H1 (cell line): ENCODE data around the gene ADCY5. TPM values are rescaled to one million over a fixed set of nuclear protein-coding genes. Genes with fewer than 3 reads are reported as not detected.

Experiments used
- CTCF ChIA-PET: fragments of 300-600 bp; sonication (Branson Sonifier 250); formaldehyde crosslinking; loops from one replicate; lab custom pipeline; 2021; ENCODE audit not compliant: partially characterized antibody; lab: Charles Lee
- POLR2A ChIA-PET: fragments of 300-600 bp; sonication (Branson Sonifier 250); formaldehyde crosslinking; loops from one replicate; lab custom pipeline; 2021; ENCODE audit warnings: inconsistent platforms; ENCODE audit not compliant: partially characterized antibody; lab: Charles Lee
- DNase-seq, 2 experiments: peaks; one replicate each; pipeline versions ENCODE4 v3.0.0 to v3.0.0-alpha.2; 2010 to 2022; ENCODE audit warnings: low spot score in 2 of 2, low read depth in 1 of 2, mixed read lengths in 1 of 2
- FAIRE-seq: peaks from 2 replicates; lab custom pipeline; 2011; peaks lifted over from hg19 to GRCh38; lab: Jason Lieb, UNC
- H2AFZ ChIP-seq: 2 replicates; pipeline ENCODE4 v1.8.1; 2012; ENCODE audit warnings: low read length, inconsistent platforms
- H2AK5ac ChIP-seq: 2 replicates; pipeline ENCODE4 v1.6.1; 2013; ENCODE audit warnings: low read depth, low read length
- H2BK120ac ChIP-seq: replicated peaks from 2 replicates; pipeline ENCODE3; 2013; ENCODE audit warnings: low read depth, low read length, inconsistent platforms
- H2BK12ac ChIP-seq: 2 replicates; pipeline ENCODE4 v1.6.1; 2013; ENCODE audit warnings: low read depth, low read length
- H2BK15ac ChIP-seq: 2 replicates; pipeline ENCODE4 v1.6.1; 2013; ENCODE audit warnings: low read length
- H2BK20ac ChIP-seq: 2 replicates; pipeline ENCODE4 v1.6.1; 2013; ENCODE audit warnings: low read length
- H2BK5ac ChIP-seq: 2 replicates; pipeline ENCODE4 v1.6.1; 2013; ENCODE audit warnings: low read depth, low read length
- H3K14ac ChIP-seq: 2 replicates; pipeline ENCODE4 v1.6.1; 2013; ENCODE audit warnings: inconsistent platforms; ENCODE audit not compliant: insufficient read length
- H3K18ac ChIP-seq: 2 replicates; pipeline ENCODE4 v1.6.1; 2013; ENCODE audit warnings: low read length; ENCODE audit errors: extremely low read depth
- H3K23ac ChIP-seq: 2 replicates; pipeline ENCODE4 v1.6.1; 2013; ENCODE audit warnings: inconsistent platforms; ENCODE audit not compliant: insufficient read length
- H3K23me2 ChIP-seq: 2 replicates; pipeline ENCODE4 v1.6.1; 2013; ENCODE audit warnings: low read depth, low read length
- H3K27ac ChIP-seq: 2 replicates; pipeline ENCODE4 v1.6.1; 2011; ENCODE audit warnings: low read depth, low read length, inconsistent platforms
- H3K27me3 ChIP-seq, 4 experiments: replicated peaks in 1 of 4; 1 replicate in 1 of 4; 2 replicates in 3 of 4; pipeline versions ENCODE4 v1.6.1 to v1.8.1; 2011 to 2013; ENCODE audit warnings: low read length in 3 of 4, mild to moderate bottlenecking in 3 of 4, inconsistent platforms in 2 of 4, mixed read lengths in 2 of 4, moderate library complexity in 1 of 4; ENCODE audit not compliant: control insufficient read depth in 3 of 4, insufficient read depth in 3 of 4; ENCODE audit errors: extremely low read depth in 1 of 4
- H3K36me3 ChIP-seq, 4 experiments: 2 replicates each; pipeline versions ENCODE4 v1.6.1 to v1.8.1; 2011 to 2013; ENCODE audit warnings: mild to moderate bottlenecking in 4 of 4, low read length in 3 of 4, moderate library complexity in 2 of 4, control low read depth in 1 of 4, inconsistent platforms in 1 of 4; ENCODE audit not compliant: insufficient read depth in 4 of 4, control insufficient read depth in 2 of 4
- H3K4ac ChIP-seq: replicated peaks from 2 replicates; pipeline ENCODE3; 2013; ENCODE audit warnings: low read length, low read depth, mixed read lengths, inconsistent platforms; ENCODE audit not compliant: insufficient read length
- H3K4me1 ChIP-seq, 4 experiments: replicated peaks in 1 of 4; 1 replicate in 1 of 4; 2 replicates in 3 of 4; pipeline versions ENCODE4 v1.6.1 to v1.8.1; 2011 to 2013; ENCODE audit warnings: low read length in 3 of 4, inconsistent platforms in 2 of 4, mixed read lengths in 1 of 4; ENCODE audit not compliant: insufficient read depth in 4 of 4, control insufficient read depth in 3 of 4
- H3K4me2 ChIP-seq, 2 experiments: 2 replicates each; pipeline versions ENCODE4 v1.6.1 to v1.8.1; 2011 to 2013; ENCODE audit warnings: low read depth in 2 of 2, low read length in 2 of 2, control low read depth in 1 of 2, inconsistent platforms in 1 of 2, mild to moderate bottlenecking in 1 of 2; ENCODE audit not compliant: insufficient read depth in 1 of 2
- H3K4me3 ChIP-seq, 4 experiments: fragments of 200-600, 300-600 bp in 1 of 4; sonication (generic), shearing (Covaris generic), sonication (Bioruptor Twin) in 1 of 4; 2 replicates each; pipeline versions ENCODE4 v1.5.1 to v1.8.1; 2011 to 2016; ENCODE audit warnings: low read length in 4 of 4, low read depth in 3 of 4, control low read depth in 2 of 4, inconsistent platforms in 2 of 4, mild to moderate bottlenecking in 2 of 4, mixed read lengths in 1 of 4, moderate library complexity in 1 of 4; ENCODE audit not compliant: insufficient read depth in 2 of 4; ENCODE audit errors: extremely low read depth in 1 of 4
- H3K56ac ChIP-seq: replicated peaks from 2 replicates; pipeline ENCODE3; 2013; ENCODE audit warnings: low read depth, mild to moderate bottlenecking, mixed read lengths, low read length, inconsistent platforms; ENCODE audit not compliant: insufficient read length
- H3K79me1 ChIP-seq: 2 replicates; pipeline ENCODE4 v1.6.1; 2013; ENCODE audit warnings: low read depth, low read length, control low read depth
- H3K79me2 ChIP-seq, 2 experiments: 2 replicates each; pipeline versions ENCODE4 v1.6.1 to v1.8.1; 2012 to 2013; ENCODE audit warnings: low read length in 2 of 2, mild to moderate bottlenecking in 2 of 2, inconsistent platforms in 1 of 2; ENCODE audit not compliant: insufficient read depth in 2 of 2, control insufficient read depth in 1 of 2
- H3K9ac ChIP-seq, 4 experiments: replicated peaks in 1 of 4; 1 replicate in 1 of 4; 2 replicates in 3 of 4; pipeline versions ENCODE4 v1.6.1 to v1.8.1; 2011 to 2013; ENCODE audit warnings: low read depth in 3 of 4, low read length in 3 of 4, control low read depth in 2 of 4, mild to moderate bottlenecking in 2 of 4, moderate library complexity in 2 of 4, inconsistent platforms in 1 of 4; ENCODE audit errors: extremely low read depth in 1 of 4
- H3K9me3 ChIP-seq, 2 experiments: 2 replicates each; pipeline versions ENCODE4 v1.6.1 to v1.8.1; 2012 to 2013; ENCODE audit warnings: mild to moderate bottlenecking in 2 of 2, moderate library complexity in 2 of 2, control low read depth in 1 of 2, inconsistent platforms in 1 of 2, low read depth in 1 of 2, low read length in 1 of 2, mixed read lengths in 1 of 2; ENCODE audit not compliant: insufficient read depth in 2 of 2
- H4K20me1 ChIP-seq, 2 experiments: replicated peaks in 1 of 2; 2 replicates each; pipeline versions ENCODE3 to v1.8.1; 2011 to 2013; ENCODE audit warnings: inconsistent platforms in 2 of 2, low read length in 2 of 2, mild to moderate bottlenecking in 1 of 2; ENCODE audit not compliant: insufficient read depth in 2 of 2, control insufficient read depth in 1 of 2
- H4K5ac ChIP-seq: 2 replicates; pipeline ENCODE4 v1.6.1; 2013; ENCODE audit warnings: low read length, low read depth, mixed read lengths, inconsistent platforms; ENCODE audit not compliant: insufficient read length
- H4K8ac ChIP-seq: 2 replicates; pipeline ENCODE4 v1.8.0; 2013; ENCODE audit warnings: mild to moderate bottlenecking, moderate library complexity, low read length, inconsistent platforms; ENCODE audit not compliant: insufficient read depth; ENCODE audit errors: extremely low read depth
- H4K91ac ChIP-seq: replicated peaks from 2 replicates; pipeline ENCODE3; 2013; ENCODE audit warnings: low read length, mixed read lengths, inconsistent platforms; ENCODE audit not compliant: insufficient read length
- KDM5A ChIP-seq: fragments of 200-600 bp; IDR thresholded peaks from 2 replicates; pipeline ENCODE4 v1.7.1; 2012; ENCODE audit warnings: mild to moderate bottlenecking, low read length, inconsistent platforms, mixed read lengths
- RNF2 ChIP-seq: fragments of 200-900, 300-1000 bp; sonication (generic); IDR thresholded peaks from 2 replicates; pipeline ENCODE4 v1.7.1; 2016; ENCODE audit warnings: borderline replicate concordance, low read depth, mild to moderate bottlenecking, antibody characterized with exemption, low read length; ENCODE audit not compliant: poor library complexity, severe bottlenecking; ENCODE audit errors: missing control alignments
- SP4 ChIP-seq: IDR thresholded peaks from 2 replicates; pipeline ENCODE4 v1.6.1; 2012; ENCODE audit warnings: low read length, inconsistent platforms
- SUZ12 ChIP-seq: fragments of 200-600 bp; sonication (generic); IDR thresholded peaks from 2 replicates; pipeline ENCODE4 v1.6.1; 2012; ENCODE audit warnings: mild to moderate bottlenecking, inconsistent platforms, low read length, moderate library complexity, mixed read lengths
- WGBS, 2 experiments: shearing (Covaris generic) in 1 of 2; methylation state at CpG; one replicate each; pipeline versions ENCODE4 v1.1.6 to v1.1.7; 2013 to 2015; ENCODE audit warnings: low lambda C conversion rate in 2 of 2, mixed read lengths in 2 of 2, inconsistent platforms in 1 of 2, low coverage in 1 of 2, missing lambda C conversion rate in 1 of 2; ENCODE audit not compliant: insufficient replicate concordance in 2 of 2, insufficient coverage in 1 of 2, insufficient read length in 1 of 2; ENCODE audit errors: extremely low coverage in 1 of 2, missing lambda C conversion rate in 1 of 2; 5-methylcytosine and 5-hydroxymethylcytosine counted together
- polyA plus RNA-seq, 7 experiments: library from polyadenylated mRNA; depleted of rRNA in 3 of 7; stranded (reverse) in 5 of 7; unstranded in 2 of 7; fragments of >200 nt in 5 of 7; fragments of 200-250 nt in 2 of 7; gene quantifications; 1 replicate in 5 of 7; 2 replicates in 1 of 7; 4 replicates in 1 of 7; pipeline versions ENCODE4 v1.2.1 to v1.2.3, GENCODE V29; 2011 to 2013; ENCODE audit warnings: missing spikeins in 2 of 7, mixed read lengths in 2 of 7
- total RNA-seq: library from RNA; stranded (reverse); fragmentation: NEBNext Ultra II Directional; extraction: Animal tissue kit (Norgen Biotek cat#: 25700); gene quantifications from 2 replicates; pipeline ENCODE4 v1.2.1, GENCODE V29; 2021

The ADCY5 gene
- total and polyA plus RNA-seq, 2 of the 8 experiments (the other 6 are each of a cell fraction or from before 2014, with no cell fraction given) = 18.9 to 40.8 TPM

DNA sequence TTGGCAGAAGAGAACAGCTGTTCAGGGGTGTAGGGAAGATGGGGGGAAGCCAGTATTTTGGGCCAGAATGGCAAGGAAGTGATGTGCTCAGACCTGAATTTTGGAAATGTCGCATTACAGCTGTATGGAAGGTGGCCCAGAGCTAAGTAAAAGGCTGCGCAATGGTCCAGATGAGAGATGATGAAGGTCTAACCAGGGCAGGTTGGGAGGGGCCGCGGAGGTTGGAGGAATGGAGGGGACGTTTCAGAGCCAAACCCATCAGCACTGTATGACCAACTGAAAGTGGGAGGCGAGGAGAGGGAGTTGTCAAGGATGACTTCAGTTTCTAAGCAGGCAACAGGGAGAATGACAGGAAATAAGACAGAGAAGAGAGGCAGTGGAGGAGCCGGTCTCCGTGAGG is 60.8 kb downstream of the ADCY5 start:
- 92% methylated on average over 8 of the region's 8 CpGs; no CpG with 5 or more reads in 1 of the 2 experiments for WGBS, 2 experiments

More for the DNA sequence above, 60.8 kb downstream of the ADCY5 start:
- no peaks in the 10 kb centered on the region for H3K9me3 ChIP-seq
- H3K23ac ChIP-seq = no peak overlapping the region
- no peak overlapping the region for H2AFZ ChIP-seq
- no peak overlapping the region for H2BK15ac ChIP-seq
- H3K56ac ChIP-seq = no peak overlapping the region
- no peak overlapping the region for H3K4me3 ChIP-seq
- no peak overlapping the region for H3K18ac ChIP-seq
- no peak overlapping the region for H3K4ac ChIP-seq
- H3K79me2 ChIP-seq = no peaks in the 10 kb centered on the region
- H3K23me2 ChIP-seq = no peaks in the 10 kb centered on the region; the same call in 1 of the 2 replicates
- FAIRE-seq (no peak), DNase-seq (no peak)
- no peak overlapping the region for H4K8ac ChIP-seq
- no peaks in the 10 kb centered on the region for H3K79me1 ChIP-seq
- H2BK120ac ChIP-seq = no peak overlapping the region
- H2BK20ac ChIP-seq = no peak overlapping the region
- H3K14ac ChIP-seq = no peak overlapping the region
- no peak overlapping the region for H4K91ac ChIP-seq
- H4K20me1 ChIP-seq = no peaks in the 10 kb centered on the region
- CTCF ChIA-PET = interaction anchor here (0.8 to 11.1 kb wide), 6 partner anchors 13 to 101 kb away, joined by 3 to 63 read pairs (median 3); no protein-coding TSS in a partner anchor
- no peaks in the 10 kb centered on the region for H3K36me3 ChIP-seq
- H3K27ac ChIP-seq = no peak overlapping the region
- TF ChIP-seq KDM5A (no peak), SP4 (no peak), SUZ12 (no peak), RNF2 (no peak)
- no peak overlapping the region for H3K9ac ChIP-seq
- H3K4me1 ChIP-seq = peaks cover 4 to 9% (median 8%) of the 10 kb centered on the region in 4 experiments
- H2AK5ac ChIP-seq = no peak overlapping the region
- H3K4me2 ChIP-seq = no peak overlapping the region
- no peak overlapping the region for H2BK12ac ChIP-seq
- no peak overlapping the region for H2BK5ac ChIP-seq
- no peaks in the 10 kb centered on the region for H3K27me3 ChIP-seq
- POLR2A ChIA-PET = interaction anchor here (1.6 kb wide), 1 partner anchor 73 kb away, joined by 4 read pairs; no protein-coding TSS in a partner anchor
- H4K5ac ChIP-seq = no peak overlapping the region
